Astrocyte of the cerebellum (primary cell): ENCODE measurements around the gene KIAA1328.

Experiments
- DNase-seq: peaks from one replicate; pipeline ENCODE4 v3.0.0-alpha.2; 2011; ENCODE audit warnings: low read depth
- H3K4me3 ChIP-seq: 2 replicates; pipeline ENCODE4 v1.5.1; 2011; ENCODE audit warnings: mild to moderate bottlenecking, low read depth, low read length, moderate library complexity
- CTCF ChIP-seq: IDR thresholded peaks from 2 replicates; pipeline ENCODE4 v1.5.1; 2012; ENCODE audit warnings: low read length, low read depth, moderate library complexity, mild to moderate bottlenecking; ENCODE audit errors: missing control alignments
- in situ Hi-C: cut with HindIII; loops from 2 replicates; pipeline ENCODE4 v1.10.0; 2017; ENCODE audit warnings: low sequenced_read_pairs

KIAA1328 gene

GRCh38 chr18:36830158-36830495 is 1.2 kb downstream of the KIAA1328 start:
- H3K4me3 ChIP-seq: peak overlapping the region; percentile 96
- DNase-seq: no peak
- TF ChIP-seq CTCF: no peak
- in situ Hi-C loops: no loop called here

- in situ Hi-C loops: no loop called here
- TF ChIP-seq CTCF: no peak
- H3K4me3 ChIP-seq: no peak overlapping the region
- no peak for DNase-seq
Observed at GRCh38 chr18:36831139-36831538, 2.2 kb downstream of the KIAA1328 start.

GRCh38 chr18:36833120-36833519 is 4.2 kb downstream of the KIAA1328 start:
- no peak overlapping the region for H3K4me3 ChIP-seq
- DNase-seq: no peak
- TF ChIP-seq CTCF: no peak
- in situ Hi-C loops: no loop called here

GRCh38 chr18:36835927-36836326 is 7.0 kb downstream of the KIAA1328 start:
- H3K4me3 ChIP-seq: no peak overlapping the region
- in situ Hi-C loops: no loop called here
- no peak for TF ChIP-seq CTCF
- DNase-seq: no peak

GRCh38 chr18:36839835-36840234 is 10.9 kb downstream of the KIAA1328 start:
- no peak for DNase-seq

GRCh38 chr18:36843199-36843598 is 14.3 kb downstream of the KIAA1328 start:
- TF ChIP-seq CTCF: no peak
- no peak for DNase-seq
- in situ Hi-C loops: no loop called here
- H3K4me3 ChIP-seq: no peak overlapping the region

More at GRCh38 chr18:36839835-36840234, 10.9 kb downstream of the KIAA1328 start:
- in situ Hi-C loops: no loop called here
- H3K4me3 ChIP-seq: no peak overlapping the region
- TF ChIP-seq CTCF: no peak

- in situ Hi-C loops: no loop called here
- TF ChIP-seq CTCF: no peak
- DNase-seq: no peak
- H3K4me3 ChIP-seq: no peak overlapping the region
Observed at GRCh38 chr18:36843784-36844183, 14.9 kb downstream of the KIAA1328 start.
